NOMO-1 treated with DMSO at 0.1 percent for 48 hours (cell line): ENCODE results near the gene UCHL3.
"Not testable (repeated sequence)": the region's sequence is repeated elsewhere in the genome, so short reads cannot be mapped to it uniquely, and the experiment has no call there.

ENCODE experiments used
- DNase-seq: peaks from one replicate; lab custom pipeline; 2025; ENCODE audit not compliant: unreplicated experiment; lab: John Stamatoyannopoulos, UW

The UCHL3 gene

DNA sequence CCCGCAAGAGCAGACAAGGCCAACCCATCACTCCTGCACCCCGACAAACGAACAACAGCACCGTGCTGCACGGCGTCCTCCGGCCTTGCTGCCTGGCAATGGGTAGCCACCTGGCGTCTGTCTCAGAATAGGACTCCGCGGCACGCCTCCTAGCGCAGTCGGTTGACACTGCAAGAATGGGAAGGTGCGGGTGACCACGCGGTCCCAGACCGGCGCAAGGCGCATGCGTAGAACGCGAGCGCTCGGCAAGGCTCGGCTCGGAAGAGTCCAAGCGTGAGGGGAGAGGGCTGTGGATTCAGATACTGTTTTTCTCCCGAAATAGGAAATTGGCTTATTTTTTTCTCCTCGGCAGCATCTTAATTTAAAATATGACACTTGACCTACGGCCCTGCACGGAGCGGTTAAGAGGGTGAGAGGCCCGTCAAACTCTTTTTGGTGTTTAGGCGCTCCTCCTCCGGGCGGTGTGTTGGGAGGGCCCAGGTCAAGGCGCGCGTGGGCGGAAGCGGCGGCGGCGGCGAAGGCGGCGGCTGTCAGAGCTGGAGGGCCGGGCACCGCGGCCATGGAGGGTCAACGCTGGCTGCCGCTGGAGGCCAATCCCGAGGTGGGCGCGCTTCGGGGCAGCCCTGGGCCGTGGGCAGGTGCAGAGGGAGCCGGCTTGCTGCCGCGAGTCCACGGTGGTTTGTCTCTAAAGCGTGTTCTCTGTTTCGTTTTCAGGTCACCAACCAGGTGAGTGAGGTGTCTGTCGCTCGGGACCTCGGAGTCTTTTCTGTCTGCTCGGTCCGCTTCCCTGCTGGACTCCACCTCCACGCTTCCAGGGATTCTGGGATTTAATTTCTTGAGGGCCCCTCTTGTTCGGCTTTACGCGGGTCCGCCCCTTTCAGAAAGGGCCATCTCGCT lies at the start of gene UCHL3:
UCHL3 (plus strand) TSS at position 530 of the 897 bp plus-strand sequence; CDS start at position 560, 30 bp downstream.
- DNase-seq = peak; percentile 92

GRCh38 chr13:75505327-75505726 lies 44.3 kb upstream of the UCHL3 start:
- peak; percentile 87 for DNase-seq

DNA sequence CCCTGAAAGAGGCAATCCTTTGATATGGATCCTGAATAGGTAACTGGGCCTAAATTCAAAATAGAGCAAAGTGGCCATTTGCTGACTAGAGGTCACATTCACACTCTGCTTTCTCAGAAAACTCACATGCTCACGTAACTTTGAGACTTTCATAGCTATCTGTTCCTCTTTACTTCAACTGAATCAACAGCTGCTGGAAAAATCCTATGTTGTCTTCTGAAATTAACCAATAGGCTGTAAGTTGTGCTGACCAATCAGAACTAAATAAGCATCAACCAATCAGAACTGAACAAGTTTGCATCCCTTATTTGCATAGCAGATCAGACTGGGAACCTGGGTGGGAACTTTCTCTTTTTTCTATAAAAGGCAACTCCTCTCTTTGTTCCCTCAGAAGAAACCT lies 43.6 kb upstream of the UCHL3 start:
- peak; percentile 48 for DNase-seq

DNA sequence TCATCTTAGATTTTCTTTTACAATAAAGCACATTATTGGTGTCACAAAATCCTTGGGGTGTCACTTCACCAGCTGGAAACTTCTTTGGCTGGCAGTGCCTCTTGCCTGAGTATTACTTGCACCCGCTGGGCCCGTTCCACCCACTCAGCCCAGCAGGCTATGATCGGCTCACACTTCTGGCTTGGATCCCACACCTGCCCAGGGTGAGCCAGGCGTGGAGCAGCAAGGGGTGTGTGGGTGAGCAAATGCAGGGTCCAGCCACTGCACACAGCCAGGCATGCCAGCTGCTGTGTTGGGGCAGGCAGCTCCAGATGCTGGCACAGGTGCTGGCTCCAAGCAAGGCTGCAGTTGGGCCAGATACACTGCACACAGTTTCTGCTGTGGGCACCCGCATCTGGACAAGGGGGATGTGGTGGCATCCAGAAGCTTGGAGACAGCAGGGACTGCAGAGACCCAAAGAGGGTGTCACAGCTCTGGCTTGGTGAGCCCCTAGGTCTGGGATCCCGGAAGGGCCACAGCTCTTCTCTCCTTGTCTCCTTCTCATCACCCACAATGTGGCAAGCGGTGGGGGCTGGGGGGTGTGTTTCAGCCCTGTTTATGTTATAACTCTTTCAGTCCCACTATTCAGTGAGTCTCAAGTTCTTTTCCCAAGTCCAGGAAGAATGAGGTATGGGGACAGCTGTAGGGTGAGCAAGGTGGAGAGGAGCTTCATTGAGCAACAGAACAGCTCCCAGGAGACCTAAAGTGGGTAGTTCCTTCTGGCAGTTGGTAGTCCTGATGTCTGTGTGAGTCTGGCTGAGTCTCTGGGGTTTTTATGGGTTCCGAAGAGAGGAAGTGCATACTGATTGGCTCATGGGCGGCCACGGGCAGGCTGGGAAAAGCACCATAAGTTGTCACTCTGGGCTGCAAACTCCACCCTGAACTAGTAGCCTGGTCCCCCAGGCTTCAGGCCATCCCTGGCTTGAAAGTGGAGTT lies 42.3 kb upstream of the UCHL3 start:
- DNase-seq = no peak

GRCh38 chr13:75508002-75508548 lies 41.5 kb upstream of the UCHL3 start:
- no peak for DNase-seq

DNA sequence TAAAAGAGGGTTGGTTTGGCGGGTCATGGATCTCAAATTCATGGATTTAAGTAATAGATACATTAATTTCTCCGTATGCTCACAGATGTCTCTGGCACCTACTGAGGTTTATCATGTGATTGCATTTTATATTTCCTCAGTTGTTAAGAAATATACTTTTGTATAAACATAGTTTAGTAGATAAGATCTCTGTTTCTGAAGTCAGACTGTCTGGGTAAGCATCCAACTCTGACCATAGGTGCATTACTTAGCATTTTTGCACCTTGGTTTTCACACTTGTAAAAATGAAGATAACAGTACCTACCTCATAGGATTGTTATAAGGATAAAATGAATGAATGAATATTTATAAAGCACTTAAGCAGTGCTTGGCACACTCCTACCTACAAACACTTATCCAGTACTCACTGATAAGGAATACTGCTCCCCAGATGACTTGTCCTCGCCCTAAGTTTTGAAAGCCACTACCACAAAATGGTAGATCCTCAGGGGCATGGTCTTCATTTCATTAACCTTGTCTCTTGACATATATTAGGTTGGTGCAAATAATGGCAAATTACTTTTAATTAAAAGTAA lies 38.5 kb upstream of the UCHL3 start:
- DNase-seq = no peak

- peak; percentile 91 for DNase-seq
Measured at GRCh38 chr13:75512253-75512652, 37.3 kb upstream of the UCHL3 start.

DNA sequence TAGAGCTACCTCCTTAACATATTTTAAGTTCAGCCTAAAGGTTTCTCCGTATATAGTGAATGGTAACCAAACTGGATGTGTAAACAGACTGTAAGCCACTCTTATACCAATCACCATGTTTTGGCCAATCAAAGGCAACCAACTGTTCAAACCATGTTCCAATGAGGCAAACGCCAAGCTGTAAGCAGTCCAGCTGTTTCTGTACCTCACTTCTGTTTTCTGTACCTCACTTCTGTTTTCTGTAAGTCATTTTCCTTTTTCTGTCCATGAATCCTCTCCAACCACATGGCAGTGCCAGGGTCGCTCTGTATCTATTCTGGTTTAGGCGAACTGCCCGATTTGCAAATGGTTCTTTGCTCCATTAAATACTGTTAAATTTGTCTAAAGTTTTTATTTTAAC lies 36.3 kb upstream of the UCHL3 start:
- DNase-seq = peak; percentile 20

DNA sequence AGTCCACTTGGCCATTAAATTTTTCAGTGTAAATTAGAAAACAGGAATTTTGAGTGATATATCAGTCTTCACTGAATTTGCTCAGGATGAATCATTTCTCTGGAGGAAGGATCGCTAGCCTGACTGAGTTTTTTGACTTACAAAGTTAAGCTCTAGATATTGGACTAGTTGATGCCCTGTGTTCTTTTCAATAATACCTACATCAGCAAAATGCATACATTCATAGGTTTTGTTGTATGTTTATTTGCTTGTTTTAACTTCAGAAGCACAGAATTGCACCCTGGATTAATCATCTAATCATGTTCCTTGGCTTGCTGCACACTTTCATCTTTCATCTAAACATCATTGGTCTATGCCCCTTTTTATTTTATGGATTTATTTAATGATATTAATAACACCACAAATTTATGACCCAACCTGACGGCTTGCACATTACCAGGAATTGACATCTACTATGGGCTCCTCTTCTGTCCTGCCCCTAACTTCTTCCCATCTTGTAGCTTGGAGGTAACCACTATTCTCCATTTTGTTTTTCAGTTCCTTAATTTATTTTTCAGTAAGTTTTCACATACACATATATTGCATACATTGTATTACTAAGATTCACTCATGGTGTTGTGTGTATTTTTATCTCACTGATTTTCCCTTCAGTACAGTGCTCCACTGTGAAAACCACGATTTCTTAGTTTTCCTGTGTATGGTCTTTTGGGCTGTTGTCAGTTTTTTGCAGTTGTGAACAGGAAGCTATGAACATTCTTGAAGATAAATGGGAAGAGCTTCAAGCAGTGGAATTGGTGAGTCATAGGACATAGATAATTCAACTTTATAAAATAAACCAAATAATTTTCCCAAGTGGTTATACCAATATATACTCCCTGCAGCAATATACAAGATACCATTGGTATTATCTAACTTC lies 35.3 kb upstream of the UCHL3 start:
- peak; percentile 43 for DNase-seq

GRCh38 chr13:75518439-75519088 lies 31.0 kb upstream of the UCHL3 start:
- no peak for DNase-seq

DNA sequence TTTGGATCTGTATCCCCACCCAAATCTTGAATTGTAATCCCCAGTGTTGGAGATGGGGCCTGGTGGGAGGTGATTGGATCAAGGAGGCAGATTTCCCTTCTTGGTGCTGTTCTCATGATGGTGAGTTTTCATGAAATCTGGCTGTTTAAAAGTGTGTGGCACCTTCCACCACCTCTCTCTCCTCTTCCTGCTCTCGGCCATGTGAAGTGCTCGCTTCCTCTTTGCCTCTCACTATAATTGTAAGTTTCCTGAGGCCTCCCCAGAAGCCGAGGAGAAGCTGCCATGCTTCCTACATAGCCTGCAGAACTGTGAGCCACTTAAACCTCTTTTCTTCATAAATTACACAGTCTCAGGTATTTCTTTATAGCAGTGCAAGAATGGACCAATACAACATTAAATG lies 27.6 kb upstream of the UCHL3 start:
- DNase-seq = peak; percentile 6

DNA sequence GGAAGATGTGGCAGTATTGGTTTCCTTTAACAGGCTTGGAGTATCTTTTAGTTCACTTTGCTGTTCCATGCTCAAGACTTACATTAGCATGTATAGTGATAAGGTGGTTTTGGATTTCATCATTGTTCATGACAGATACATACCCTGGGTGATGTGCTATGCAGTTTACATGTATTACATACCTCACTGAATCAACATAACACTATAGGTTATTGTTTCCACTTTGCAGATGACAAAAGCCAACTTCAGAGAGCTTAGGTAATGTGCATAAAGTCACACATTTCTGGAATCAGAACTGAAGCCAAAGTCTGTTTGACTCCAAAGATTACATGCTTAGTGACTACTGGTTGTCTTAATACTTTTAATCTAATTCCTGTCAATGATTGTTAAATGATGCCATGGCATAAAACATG lies 19.0 kb upstream of the UCHL3 start:
- DNase-seq = no peak

DNA sequence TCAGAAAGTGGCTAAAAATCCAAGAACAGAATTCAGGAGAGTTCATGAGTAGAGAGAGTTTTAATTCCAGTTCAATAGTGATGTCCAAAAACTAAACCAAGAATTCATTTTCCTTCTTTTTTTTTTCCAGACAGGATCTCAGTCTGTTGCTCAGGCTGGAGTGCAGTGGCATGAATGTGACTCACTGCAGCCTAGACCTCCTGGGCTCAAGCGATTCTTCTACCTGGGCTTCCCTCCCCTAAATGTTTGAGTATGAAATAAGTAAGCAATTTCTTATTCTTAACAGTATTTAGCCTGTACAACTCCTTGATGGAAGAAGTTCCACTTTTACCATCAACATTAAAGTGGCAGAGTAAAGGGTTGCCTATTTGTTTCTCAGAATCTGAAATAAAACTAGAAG lies 15.7 kb upstream of the UCHL3 start:
- no peak for DNase-seq

DNA sequence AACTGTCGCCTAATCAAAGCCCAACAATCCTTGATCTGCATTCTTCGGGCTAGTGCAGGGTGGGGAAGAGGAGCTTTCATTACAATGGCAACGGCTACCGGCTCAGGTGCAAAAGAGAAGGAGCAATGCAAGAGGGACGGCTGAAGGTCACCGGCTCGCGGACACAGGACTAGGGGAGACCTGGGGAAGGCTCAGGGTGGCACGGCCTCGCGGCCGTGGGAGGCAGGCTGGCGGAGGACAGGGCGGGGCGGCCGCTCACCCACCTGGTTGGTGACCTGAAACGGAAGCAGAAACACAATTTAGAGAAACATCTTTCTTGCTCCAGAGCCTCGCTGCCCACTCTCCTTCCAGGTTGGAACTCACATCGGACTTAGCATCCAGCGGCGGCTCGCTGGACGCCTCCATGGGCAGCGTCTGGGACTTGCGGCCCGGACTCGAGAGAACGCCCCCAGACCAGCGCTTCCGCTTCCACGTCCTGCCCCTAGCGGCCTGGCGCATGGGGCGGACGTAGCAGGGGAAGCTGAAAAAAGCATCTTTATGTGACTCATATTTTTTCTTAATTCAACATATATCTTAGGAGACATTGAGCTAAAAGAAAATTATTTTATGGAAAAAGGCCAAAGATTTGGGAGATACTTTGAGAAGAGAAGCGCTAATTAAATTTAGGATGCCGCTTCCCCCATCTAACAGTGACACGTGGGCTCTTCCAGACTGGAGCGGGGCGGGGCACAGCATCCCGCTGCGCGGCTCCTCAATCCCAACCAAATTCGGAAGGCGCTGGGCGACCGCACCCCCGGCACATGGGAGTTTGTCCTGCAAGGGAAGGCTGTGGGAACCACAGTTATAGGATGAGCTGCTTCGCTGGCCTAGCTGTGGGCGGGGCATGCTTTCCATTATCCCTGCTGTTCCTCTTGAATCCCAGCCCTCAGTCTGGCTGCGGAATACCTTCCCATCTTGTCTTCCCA lies 11.9 kb upstream of the UCHL3 start, which contains the start of gene COMMD6:
COMMD6 (minus strand) TSS at position 441 of the 965 bp plus-strand sequence; CDS start at position 405, 36 bp downstream.
- peak; percentile 69 for DNase-seq

- DNase-seq = peak; percentile 96
Measured at GRCh38 chr13:75541287-75541686, 8.3 kb upstream of the UCHL3 start.

- DNase-seq = no peak
Measured at GRCh38 chr13:75541961-75542360, 7.6 kb upstream of the UCHL3 start.

DNA sequence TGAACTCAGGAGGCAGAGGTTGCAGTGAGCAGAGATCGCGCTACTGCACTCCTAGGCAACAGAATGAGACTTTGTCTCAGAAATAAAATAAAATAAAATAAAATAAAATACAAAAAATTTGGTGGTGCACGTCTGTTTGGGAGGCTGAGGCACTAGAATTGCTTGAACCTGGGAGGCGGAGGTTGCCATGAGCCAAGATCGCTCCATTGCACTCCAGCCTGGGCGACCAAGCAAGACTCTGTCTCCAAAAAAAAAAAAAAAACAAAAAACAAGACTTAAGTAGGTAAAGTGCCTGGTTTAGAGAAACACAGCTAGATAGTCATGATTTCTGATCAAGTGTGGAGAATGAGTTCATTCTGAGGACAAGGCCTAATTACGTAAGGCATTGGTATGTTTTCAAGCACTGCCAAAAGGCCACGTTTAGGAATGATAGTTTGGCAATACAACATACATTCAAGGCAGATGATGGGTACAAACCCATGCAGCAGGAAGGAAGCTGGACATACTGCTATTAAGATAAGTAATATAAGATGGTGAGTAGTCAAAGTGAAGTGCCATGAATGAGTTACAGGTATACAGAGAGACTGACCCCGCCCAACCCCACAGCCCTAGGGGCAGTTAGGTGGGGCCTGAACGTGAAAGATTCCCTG lies 4.8 kb upstream of the UCHL3 start:
- no peak for DNase-seq

DNA sequence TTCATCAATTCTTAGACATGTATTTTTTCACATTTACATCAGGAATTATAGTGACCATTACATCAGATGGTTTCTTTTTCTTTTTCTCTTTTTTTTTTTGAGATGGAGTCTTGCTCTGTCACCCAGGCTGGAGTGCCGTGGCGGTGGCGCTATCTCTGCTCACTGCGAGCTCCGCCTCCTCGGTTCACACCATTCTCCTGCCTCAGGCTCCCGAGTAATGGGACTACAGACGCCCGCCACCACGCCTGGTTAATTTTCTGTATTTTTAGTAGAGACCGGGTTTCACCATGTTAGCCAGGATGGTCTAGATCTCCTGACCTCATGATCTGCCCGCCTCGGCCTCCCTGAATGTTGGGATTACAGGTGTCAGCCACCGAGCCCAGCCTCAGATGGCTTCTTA lies 4.2 kb upstream of the UCHL3 start:
- not testable (repeated sequence) for DNase-seq
